NCI-H2227 (cell line): ENCODE measurements around the gene PEX11G.

ENCODE experiments used
- DNase-seq: peaks from one replicate; lab custom pipeline; 2025; ENCODE audit not compliant: unreplicated experiment; lab: John Stamatoyannopoulos, UW

PEX11G gene

DNA sequence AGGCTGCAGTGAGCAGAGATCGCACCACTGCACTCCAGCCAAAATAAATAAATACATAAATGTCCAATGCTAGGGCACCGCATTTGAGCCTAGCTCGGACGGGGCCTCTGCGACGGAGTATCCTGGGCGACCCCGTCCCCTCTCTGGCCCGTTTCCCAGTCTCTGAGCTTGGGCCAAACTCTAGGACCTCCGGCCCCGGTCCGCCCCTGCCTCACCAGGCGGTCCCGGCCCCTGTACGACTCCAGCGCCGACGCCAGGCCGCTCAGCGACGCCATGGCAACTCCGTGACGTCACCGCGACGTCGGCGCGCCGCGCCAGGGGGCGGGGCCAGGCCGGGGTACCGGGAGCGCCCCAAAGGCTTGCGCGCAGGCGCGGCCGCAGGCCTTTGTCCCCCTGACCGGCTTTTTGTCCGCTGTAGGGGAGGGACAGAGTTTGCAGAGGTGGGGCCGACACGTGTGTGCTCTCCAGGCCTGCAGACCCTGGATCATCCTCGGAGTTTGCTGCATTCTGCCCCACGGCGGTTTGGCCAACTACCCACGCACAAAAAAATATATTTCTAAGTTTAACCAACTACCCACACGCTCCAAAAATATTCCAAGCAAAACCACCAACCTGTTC is at the start of gene PEX11G:
PEX11G (minus strand) TSS at position 300 of the 618 bp plus-strand sequence; CDS start at position 275, 25 bp downstream.
- peak; percentile 95 for DNase-seq

- DNase-seq: no peak
Observed at GRCh38 chr19:7535998-7536695, 47.3 kb upstream of the PEX11G start.

- DNase-seq: peak; percentile 93
Observed at GRCh38 chr19:7535047-7535997, 46.5 kb upstream of the PEX11G start, which contains the start of gene PNPLA6. TSS of gene PNPLA6 (plus strand) at chr19:7535717. CDS start at chr19:7535789, 72 bp downstream.

DNA sequence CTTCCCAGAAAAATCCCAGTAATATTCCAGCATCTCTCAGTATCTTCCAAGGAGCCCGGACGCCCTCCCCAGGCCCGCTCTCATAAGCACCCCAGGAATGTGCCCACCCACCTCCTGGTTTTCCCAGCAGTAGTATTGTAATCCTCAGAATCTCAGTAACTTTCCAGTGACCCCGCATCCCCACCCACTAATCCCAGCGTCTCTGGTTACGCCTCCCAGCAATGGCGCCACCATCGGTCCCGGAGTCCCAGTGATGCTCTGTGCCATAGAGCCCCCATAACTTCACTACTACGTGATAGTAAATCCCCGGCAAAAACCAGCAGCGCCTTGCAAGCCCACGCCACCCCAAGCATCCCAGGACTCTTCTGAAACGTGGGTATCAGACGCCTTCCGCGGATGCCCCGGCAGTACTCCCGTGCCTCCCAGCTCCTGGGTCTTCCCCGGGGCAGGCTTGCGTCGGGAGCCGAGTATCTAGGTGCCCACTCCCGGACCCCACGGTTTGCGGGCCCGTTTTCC is 45.8 kb upstream of the PEX11G start:
- peak; percentile 42 for DNase-seq

DNA sequence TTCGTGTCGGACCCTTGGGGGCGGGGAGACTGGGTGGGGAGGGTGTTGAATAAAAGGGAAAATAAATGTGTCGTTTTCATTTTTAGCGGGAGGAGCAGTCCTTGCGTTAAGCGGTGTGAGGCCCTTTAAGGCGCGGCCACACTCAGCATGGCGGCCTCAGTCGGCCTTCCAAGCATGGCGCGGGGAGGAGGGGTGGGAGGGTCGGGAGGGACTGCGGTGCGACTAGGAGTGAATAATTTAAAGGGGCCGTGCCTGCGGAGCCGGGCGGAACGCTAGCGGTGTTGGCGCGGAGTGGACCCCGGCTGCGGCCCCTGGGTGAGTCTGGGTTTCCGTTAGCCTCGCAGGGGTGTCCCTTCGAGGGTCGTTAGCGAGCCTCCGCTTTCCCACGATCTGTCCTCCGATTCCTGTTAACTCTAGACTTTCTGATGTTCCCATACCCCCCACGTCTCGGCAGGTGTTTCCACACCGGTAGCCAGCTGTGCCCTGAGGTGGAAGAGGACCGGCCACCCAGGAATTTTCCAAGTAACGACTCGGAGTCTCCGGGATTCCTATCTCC is 45.2 kb upstream of the PEX11G start:
- peak; percentile 89 for DNase-seq

DNA sequence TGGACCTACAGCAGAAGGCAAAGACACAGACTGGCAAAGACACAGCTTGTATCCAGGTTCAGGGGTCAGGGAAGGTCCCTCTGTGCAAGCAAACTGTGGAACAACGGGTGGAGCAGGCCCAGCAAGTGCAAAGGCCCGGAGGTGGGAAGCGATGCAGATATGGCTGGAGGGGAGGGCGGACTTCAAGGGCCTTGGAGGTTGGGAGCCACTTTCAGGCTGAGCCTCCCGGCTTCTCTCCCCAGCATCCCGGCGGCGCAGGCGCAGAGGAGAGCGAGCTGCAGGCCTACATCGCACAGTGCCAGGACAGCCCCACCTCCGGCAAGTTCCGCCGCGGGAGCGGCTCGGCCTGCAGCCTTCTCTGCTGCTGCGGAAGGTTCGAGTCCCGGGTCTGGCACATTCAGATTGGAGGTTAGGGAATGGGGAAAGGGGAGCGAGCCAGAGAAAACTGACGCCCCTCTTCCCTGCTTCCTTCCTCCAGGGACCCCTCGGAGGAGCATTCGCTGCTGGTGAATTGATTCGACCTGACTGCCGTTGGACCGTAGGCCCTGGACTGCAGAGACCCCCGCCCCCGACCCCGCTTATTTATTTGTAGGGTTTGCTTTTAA is 44.5 kb upstream of the PEX11G start:
- DNase-seq: peak; percentile 87

DNA sequence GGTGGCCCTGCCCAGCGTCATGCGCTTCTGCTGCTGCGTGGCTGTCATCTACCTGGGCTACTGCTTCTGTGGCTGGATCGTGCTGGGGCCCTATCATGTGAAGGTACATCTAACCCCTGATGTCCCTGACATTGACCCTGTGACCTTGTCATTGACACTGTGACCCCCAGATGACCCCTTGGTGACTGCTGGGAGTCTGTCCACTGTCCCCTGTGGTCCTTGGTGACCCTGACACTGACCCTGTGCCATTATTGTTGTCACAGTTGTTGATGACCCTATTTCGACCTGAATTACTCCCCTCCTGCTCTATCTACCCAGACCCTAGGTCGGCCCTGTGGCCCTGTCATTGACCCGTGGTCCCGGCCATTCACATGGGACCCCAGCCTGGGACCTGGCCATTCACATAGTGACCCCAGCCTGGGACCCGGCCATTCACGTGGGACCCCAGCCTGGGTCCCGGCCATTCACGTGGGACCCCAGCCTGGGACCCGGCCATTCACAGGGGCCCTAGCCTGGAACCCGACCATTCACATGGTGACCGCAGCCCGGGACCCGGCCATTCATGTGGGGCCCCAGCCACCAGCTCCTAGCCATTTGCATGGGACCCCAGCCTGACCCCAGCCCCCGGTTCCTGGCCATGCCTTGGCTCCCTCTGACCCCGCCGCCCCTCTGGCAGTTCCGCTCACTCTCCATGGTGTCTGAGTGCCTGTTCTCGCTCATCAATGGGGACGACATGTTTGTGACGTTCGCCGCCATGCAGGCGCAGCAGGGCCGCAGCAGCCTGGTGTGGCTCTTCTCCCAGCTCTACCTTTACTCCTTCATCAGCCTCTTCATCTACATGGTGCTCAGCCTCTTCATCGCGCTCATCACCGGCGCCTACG is 41.0 kb upstream of the PEX11G start:
- no peak for DNase-seq

DNA sequence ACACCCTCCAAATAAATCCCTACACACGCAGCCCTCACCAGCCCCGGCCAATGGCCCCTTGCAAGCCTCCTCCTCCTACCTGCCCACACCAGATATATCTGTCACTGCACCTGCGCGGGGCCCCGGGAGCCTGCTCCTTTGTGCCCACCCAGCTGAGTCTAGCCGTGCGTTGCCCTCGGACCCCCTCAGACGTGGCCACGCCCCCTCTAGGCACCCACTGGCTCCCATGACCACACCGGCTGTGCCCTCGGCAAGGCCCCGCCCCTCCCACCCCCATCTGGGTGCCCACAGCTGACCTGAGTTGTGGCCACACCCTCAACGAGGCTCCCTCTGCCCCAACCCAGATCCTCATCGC is 40.4 kb upstream of the PEX11G start:
- DNase-seq: no peak

DNA sequence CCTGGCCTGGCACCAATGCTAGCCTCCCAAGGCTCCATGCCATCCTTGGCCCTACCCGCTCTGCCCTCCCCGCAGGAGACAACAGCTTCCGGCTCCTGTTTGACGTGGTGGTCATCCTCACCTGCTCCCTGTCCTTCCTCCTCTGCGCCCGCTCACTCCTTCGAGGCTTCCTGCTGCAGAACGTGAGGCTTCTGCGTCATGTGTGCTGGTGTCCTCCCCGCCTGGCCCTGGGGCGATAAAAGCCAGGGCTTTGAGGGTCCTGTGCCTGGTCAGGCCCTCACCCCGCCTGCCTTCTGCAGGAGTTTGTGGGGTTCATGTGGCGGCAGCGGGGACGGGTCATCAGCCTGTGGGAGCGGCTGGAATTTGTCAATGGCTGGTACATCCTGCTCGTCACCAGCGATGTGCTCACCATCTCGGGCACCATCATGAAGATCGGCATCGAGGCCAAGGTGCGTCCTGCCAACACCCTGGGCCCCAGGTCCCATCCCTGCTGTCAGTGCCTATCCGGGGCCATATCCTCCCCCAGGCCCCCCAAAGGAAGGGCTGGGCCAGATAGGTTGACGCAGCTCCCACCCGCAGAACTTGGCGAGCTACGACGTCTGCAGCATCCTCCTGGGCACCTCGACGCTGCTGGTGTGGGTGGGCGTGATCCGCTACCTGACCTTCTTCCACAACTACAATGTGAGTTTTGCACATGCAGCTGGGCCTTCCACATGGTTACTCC is 39.8 kb upstream of the PEX11G start:
- no peak for DNase-seq

DNA sequence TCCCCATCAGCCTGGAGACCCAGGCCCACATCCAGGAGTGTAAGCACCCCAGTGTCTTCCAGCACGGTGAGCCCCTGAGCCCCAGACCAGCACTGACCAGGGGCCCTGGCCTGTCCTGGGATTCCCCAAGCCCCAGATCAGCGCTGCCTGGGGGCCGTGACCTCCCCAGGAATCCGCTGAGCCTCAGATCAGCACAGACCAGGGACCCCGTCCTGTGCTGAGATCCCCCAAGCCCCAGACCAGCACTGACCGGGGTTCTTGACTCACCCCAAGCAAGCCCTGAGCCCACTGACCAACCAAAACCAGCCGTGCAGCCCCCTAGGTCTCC is 39.3 kb upstream of the PEX11G start:
- no peak for DNase-seq

DNA sequence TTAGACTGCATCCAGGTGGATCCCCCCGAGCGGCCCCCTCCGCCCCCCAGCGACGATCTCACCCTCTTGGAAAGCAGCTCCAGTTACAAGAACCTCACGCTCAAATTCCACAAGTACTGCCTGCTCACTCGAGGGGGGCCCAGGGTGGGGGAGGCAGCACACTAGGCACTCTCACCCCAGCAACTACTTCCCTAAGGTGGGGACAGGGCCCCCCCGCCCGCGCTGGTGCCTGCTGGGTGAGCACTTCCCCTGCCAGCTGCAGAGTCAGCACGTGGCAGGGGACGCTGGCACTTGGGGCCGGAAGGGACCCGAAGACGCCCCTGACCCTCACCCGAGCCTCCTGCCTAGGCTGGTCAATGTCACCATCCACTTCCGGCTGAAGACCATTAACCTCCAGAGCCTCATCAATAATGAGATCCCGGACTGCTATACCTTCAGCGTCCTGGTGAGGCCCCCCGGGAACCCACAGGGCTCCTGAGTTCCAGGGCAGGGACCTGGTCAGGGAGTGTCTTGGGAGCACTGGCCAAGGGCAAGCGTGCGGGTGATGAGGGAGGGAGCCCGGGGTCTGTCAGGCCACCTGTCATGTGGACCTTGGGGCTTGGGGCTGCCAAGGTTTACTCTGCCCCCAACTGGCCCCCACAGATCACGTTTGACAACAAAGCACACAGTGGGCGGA is 38.8 kb upstream of the PEX11G start:
- no peak for DNase-seq

- no peak for DNase-seq
Observed at GRCh38 chr19:7526059-7526929, 37.5 kb upstream of the PEX11G start.

- no peak for DNase-seq
Observed at GRCh38 chr19:7524992-7525739, 36.3 kb upstream of the PEX11G start.

DNA sequence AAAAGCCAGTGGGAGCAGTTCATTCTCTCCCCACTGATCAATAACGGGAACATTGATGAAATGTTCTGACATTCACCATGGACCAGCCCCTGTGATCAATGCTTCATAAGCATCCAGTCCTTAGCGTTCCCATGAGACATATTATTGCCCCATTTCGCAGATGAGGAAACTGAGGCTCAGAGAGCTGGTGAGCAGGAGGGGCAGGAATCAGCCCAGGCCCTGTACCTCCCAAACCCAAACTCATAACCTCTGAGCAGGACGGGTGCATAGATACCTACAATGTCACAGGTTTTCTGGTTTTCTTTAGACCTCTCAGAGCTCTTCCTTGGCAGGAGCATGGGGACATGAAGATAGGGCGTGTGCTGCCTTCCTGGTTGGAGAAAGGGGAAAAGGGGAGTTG is 35.7 kb upstream of the PEX11G start:
- no peak for DNase-seq

- no peak for DNase-seq
Observed at GRCh38 chr19:7522923-7523667, 34.3 kb upstream of the PEX11G start.
